Adrenal gland (tissue), 5 donors: Measurements from ENCODE around the gene RASA4.
"Not testable (repeated sequence)": the region's sequence is repeated elsewhere in the genome, so short reads cannot be mapped to it uniquely, and the experiment has no call there.

ENCODE experiments used
- POLR2A ChIP-seq, 2 donors: fragments of 450-650 bp; IDR thresholded peaks; one replicate each; pipeline ENCODE4 v1.6.1; 2017; ENCODE audit warnings: antibody characterized with exemption in 2 of 2, mild to moderate bottlenecking in 2 of 2, moderate library complexity in 1 of 2
- TF ChIP-seq, protein P1 (sequence below), 6 experiments: fragments of 450-650 bp in 4 of 6; fragments of 200-600 bp in 2 of 6; sonication (generic) in 1 of 6; IDR thresholded peaks; 1 replicate in 5 of 6; 2 replicates in 1 of 6; pipeline versions ENCODE4 v1.5.1 to v1.8.0; 2016 to 2021; ENCODE audit warnings: antibody characterized with exemption in 6 of 6, mild to moderate bottlenecking in 2 of 6, moderate library complexity in 1 of 6
- donor health status: DM: no; HTN: no; CAD: no.

DNA sequence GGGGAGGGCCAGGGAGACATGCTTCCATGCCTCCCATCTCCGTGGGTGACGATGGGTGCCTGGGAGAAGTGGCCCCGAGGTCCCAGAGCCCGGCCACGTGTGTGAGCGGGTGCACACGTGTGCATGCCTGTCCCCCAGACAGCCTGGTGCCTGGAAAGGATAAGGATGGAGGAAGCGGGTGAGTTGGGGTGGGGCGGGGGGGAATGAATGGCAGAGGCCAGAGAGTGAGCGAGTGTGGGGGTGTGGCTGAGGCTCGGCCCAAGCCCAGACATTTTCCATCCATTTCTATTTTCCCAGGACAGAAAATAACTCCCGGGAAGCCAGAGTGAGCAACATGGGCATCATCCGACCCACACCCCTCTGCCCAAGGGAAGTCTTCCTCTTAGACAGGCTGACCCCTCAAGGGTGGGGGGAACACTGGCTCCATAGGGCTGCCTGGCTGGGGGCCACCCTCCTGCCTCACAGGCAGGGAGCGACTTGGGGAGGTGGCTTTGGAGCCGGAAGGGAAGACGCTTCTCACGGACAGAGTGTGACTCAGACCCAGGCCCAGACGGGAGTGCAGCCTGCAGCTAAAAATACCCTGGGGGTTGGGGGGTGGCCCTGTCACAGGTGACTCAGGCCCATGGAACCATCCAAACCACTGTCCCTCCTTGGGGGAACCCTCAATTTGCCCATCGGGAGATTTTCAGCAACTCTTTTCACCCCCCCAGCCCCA lies 12.0 kb downstream of the RASA4 start:
- TF ChIP-seq, protein P1, sequence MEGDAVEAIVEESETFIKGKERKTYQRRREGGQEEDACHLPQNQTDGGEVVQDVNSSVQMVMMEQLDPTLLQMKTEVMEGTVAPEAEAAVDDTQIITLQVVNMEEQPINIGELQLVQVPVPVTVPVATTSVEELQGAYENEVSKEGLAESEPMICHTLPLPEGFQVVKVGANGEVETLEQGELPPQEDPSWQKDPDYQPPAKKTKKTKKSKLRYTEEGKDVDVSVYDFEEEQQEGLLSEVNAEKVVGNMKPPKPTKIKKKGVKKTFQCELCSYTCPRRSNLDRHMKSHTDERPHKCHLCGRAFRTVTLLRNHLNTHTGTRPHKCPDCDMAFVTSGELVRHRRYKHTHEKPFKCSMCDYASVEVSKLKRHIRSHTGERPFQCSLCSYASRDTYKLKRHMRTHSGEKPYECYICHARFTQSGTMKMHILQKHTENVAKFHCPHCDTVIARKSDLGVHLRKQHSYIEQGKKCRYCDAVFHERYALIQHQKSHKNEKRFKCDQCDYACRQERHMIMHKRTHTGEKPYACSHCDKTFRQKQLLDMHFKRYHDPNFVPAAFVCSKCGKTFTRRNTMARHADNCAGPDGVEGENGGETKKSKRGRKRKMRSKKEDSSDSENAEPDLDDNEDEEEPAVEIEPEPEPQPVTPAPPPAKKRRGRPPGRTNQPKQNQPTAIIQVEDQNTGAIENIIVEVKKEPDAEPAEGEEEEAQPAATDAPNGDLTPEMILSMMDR (IDR thresholded peaks at IDR 0.05): not testable (repeated sequence)
- not testable (repeated sequence) for TF ChIP-seq POLR2A (IDR thresholded peaks at IDR 0.05)
